MM.1S (cell line): ENCODE results near the gene SKAP2.

Experiments
- DNase-seq: peaks from one replicate; pipeline ENCODE4 v3.0.0-alpha.2; 2015
- H2AFZ ChIP-seq: fragments of 300-600 bp; sonication (generic); 2 replicates; pipeline ENCODE4 v1.6.0; 2016; ENCODE audit warnings: antibody characterized with exemption, low read length
- H3F3A ChIP-seq: fragments of 300-600 bp; sonication (generic); 2 replicates; pipeline ENCODE4 v1.6.1; 2016; ENCODE audit warnings: mild to moderate bottlenecking, antibody characterized with exemption, low read length, moderate library complexity, mixed read lengths; ENCODE audit not compliant: insufficient read depth
- H3K27ac ChIP-seq: fragments of 300-600 bp; sonication (generic); 2 replicates; pipeline ENCODE4 v1.5.1; 2016; ENCODE audit warnings: mild to moderate bottlenecking, low read length
- H3K27me3 ChIP-seq: fragments of 300-600 bp; sonication (generic); replicated peaks from 2 replicates; pipeline ENCODE4 v1.6.0; 2016; ENCODE audit warnings: low read length; ENCODE audit not compliant: insufficient read depth
- H3K36me3 ChIP-seq: fragments of 300-600 bp; sonication (generic); replicated peaks from 2 replicates; pipeline ENCODE4 v1.6.1; 2016; ENCODE audit warnings: mild to moderate bottlenecking, low read length, mixed read lengths; ENCODE audit not compliant: insufficient read depth
- H3K4me1 ChIP-seq: fragments of 300-600 bp; sonication (generic); 2 replicates; pipeline ENCODE4 v1.6.1; 2016; ENCODE audit warnings: low read length, mixed read lengths
- H3K4me2 ChIP-seq: fragments of 300-600 bp; sonication (generic); 2 replicates; pipeline ENCODE4 v1.6.0; 2016; ENCODE audit warnings: low read depth, low read length
- H3K4me3 ChIP-seq: fragments of 300-600 bp; sonication (generic); 2 replicates; pipeline ENCODE4 v1.5.1; 2016; ENCODE audit warnings: low read length, mixed read lengths
- H3K79me2 ChIP-seq: fragments of 300-600 bp; sonication (generic); 2 replicates; pipeline ENCODE4 v1.6.1; 2016; ENCODE audit warnings: mixed run types, low read length, mixed read lengths
- H3K9ac ChIP-seq: fragments of 300-600 bp; sonication (generic); 2 replicates; pipeline ENCODE4 v1.6.1; 2016; ENCODE audit warnings: low read length, mixed read lengths
- H3K9me2 ChIP-seq: fragments of 300-600 bp; sonication (generic); replicated peaks from 2 replicates; pipeline ENCODE4 v1.6.1; 2016; ENCODE audit warnings: mild to moderate bottlenecking, low read length, mixed read lengths; ENCODE audit not compliant: insufficient read depth
- H3K9me3 ChIP-seq: fragments of 300-600 bp; sonication (generic); replicated peaks from 2 replicates; pipeline ENCODE4 v1.6.1; 2016; ENCODE audit warnings: mild to moderate bottlenecking, low read length, mixed read lengths; ENCODE audit not compliant: insufficient read depth
- H4K20me1 ChIP-seq: fragments of 300-600 bp; sonication (generic); 2 replicates; pipeline ENCODE4 v1.6.1; 2016; ENCODE audit warnings: mild to moderate bottlenecking, low read length, moderate library complexity, mixed read lengths; ENCODE audit not compliant: insufficient read depth
- EZH2 ChIP-seq: fragments of 300-600 bp; sonication (generic); optimal IDR thresholded peaks from 2 replicates; pipeline ENCODE3; 2017; ENCODE audit warnings: low read depth, mild to moderate bottlenecking, antibody characterized with exemption, low read length, mixed read lengths
- EZH2phosphoT487 ChIP-seq: fragments of 300-600 bp; sonication (generic); IDR thresholded peaks from 2 replicates; pipeline ENCODE4 v1.6.1; 2018; ENCODE audit warnings: antibody characterized with exemption, low read length
- TF ChIP-seq, protein P1 (sequence below): fragments of 300-600 bp; sonication (generic); IDR thresholded peaks from 2 replicates; pipeline ENCODE4 v1.5.1; 2016; ENCODE audit warnings: antibody characterized with exemption, low read length, mixed read lengths

Gene SKAP2

DNA sequence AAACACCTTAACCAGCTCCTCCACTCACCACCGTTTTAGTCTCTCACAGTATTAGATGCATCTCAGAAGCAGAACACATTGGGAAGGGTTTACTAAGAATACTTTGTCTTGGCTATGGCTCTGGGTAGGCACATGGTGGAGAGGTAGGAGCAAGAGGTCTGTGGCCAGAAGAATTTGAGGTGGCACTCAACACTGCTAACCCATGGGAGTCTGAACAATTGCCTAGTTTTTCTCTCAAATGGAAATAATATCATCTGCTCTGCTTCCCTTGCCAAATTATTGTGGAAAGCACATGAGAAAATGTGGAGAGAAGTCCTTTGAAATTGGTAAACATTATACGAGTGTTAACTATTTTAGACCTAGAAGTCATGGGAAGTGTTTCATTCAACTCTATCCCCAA is 214.3 kb downstream of the SKAP2 start:
- Histone ChIP-seq H3K9me2 (no peaks in the 10 kb centered on the region), H3K79me2 (no peaks in the 10 kb centered on the region), H3K9ac (no peak overlapping the region), H3F3A (no peaks in the 10 kb centered on the region), H2AFZ (no peak overlapping the region), H3K4me1 (no peaks in the 10 kb centered on the region), H4K20me1 (no peaks in the 10 kb centered on the region), H3K36me3 (no peaks in the 10 kb centered on the region), H3K27me3 (no peaks in the 10 kb centered on the region), H3K4me3 (no peak overlapping the region), H3K4me2 (no peak overlapping the region), H3K9me3 (no peaks in the 10 kb centered on the region), H3K27ac (no peak overlapping the region)
- DNase-seq, result no peak
- TF ChIP-seq EZH2 (no peak), EZH2phosphoT487 (no peak)
- TF ChIP-seq, protein P1, sequence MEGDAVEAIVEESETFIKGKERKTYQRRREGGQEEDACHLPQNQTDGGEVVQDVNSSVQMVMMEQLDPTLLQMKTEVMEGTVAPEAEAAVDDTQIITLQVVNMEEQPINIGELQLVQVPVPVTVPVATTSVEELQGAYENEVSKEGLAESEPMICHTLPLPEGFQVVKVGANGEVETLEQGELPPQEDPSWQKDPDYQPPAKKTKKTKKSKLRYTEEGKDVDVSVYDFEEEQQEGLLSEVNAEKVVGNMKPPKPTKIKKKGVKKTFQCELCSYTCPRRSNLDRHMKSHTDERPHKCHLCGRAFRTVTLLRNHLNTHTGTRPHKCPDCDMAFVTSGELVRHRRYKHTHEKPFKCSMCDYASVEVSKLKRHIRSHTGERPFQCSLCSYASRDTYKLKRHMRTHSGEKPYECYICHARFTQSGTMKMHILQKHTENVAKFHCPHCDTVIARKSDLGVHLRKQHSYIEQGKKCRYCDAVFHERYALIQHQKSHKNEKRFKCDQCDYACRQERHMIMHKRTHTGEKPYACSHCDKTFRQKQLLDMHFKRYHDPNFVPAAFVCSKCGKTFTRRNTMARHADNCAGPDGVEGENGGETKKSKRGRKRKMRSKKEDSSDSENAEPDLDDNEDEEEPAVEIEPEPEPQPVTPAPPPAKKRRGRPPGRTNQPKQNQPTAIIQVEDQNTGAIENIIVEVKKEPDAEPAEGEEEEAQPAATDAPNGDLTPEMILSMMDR, result no peak

DNA sequence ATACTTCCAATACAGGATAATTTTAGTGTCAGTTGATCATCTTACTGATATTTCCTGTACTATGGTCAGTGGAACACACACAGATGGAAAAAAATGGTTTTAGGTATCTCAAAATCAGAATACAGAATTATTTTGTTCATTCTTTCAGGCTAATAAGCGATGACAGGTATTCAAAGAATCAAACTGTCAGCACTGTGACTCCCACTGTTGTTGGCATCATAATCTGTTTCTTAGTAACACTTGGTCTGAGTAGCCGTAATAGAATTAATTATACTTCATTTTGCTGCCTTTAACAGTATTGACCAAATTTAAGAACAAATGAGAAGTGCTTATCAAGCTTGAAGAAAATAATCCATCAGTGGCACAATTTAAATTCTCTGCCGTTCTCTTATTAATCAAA is 215.0 kb downstream of the SKAP2 start:
- Histone ChIP-seq H3K9me2 (no peaks in the 10 kb centered on the region), H3F3A (no peaks in the 10 kb centered on the region), H3K79me2 (no peaks in the 10 kb centered on the region), H3K9ac (no peak overlapping the region), H3K27ac (no peak overlapping the region), H3K36me3 (no peaks in the 10 kb centered on the region), H3K27me3 (no peaks in the 10 kb centered on the region), H3K4me1 (no peaks in the 10 kb centered on the region), H4K20me1 (no peaks in the 10 kb centered on the region), H2AFZ (no peak overlapping the region), H3K4me2 (no peak overlapping the region), H3K4me3 (no peak overlapping the region), H3K9me3 (no peaks in the 10 kb centered on the region)
- no peak for DNase-seq
- TF ChIP-seq EZH2, result no peak
- TF ChIP-seq, protein P1, result no peak
- TF ChIP-seq EZH2phosphoT487, result no peak

DNA sequence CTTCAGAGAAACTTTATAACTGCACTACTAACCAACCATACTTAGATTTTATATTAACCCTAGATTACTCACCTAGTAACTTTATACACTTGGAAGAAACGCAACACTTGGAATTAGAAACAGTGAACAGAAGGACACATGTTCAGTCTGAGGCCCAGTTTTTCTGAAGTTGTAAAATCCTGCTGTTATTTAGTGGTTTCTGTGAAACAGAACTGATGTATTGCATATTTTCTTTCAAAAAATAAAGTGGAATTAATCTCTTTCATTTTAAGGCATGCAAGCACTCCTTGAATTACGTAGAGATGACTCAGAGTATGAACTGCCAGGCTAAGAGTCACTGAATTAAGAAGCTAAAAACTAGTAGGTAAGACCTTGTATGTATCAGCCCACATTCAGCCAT is 215.8 kb downstream of the SKAP2 start:
- H2AFZ ChIP-seq, result no peak overlapping the region
- no peaks in the 10 kb centered on the region for H4K20me1 ChIP-seq
- DNase-seq, result no peak
- no peak overlapping the region for H3K4me3 ChIP-seq
- no peaks in the 10 kb centered on the region for H3K27me3 ChIP-seq
- no peaks in the 10 kb centered on the region for H3K4me1 ChIP-seq
- H3K9ac ChIP-seq, result no peak overlapping the region
- no peak overlapping the region for H3K27ac ChIP-seq
- H3K79me2 ChIP-seq, result no peaks in the 10 kb centered on the region
- H3K9me3 ChIP-seq, result no peaks in the 10 kb centered on the region
- H3K4me2 ChIP-seq, result no peak overlapping the region
- no peaks in the 10 kb centered on the region for H3K9me2 ChIP-seq
- H3K36me3 ChIP-seq, result no peaks in the 10 kb centered on the region
- TF ChIP-seq EZH2 (no peak), EZH2phosphoT487 (no peak)
- TF ChIP-seq, protein P1, result no peak
- no peaks in the 10 kb centered on the region for H3F3A ChIP-seq
